ENCODE data around the gene TM2D3.

TM2D3 gene

DNA sequence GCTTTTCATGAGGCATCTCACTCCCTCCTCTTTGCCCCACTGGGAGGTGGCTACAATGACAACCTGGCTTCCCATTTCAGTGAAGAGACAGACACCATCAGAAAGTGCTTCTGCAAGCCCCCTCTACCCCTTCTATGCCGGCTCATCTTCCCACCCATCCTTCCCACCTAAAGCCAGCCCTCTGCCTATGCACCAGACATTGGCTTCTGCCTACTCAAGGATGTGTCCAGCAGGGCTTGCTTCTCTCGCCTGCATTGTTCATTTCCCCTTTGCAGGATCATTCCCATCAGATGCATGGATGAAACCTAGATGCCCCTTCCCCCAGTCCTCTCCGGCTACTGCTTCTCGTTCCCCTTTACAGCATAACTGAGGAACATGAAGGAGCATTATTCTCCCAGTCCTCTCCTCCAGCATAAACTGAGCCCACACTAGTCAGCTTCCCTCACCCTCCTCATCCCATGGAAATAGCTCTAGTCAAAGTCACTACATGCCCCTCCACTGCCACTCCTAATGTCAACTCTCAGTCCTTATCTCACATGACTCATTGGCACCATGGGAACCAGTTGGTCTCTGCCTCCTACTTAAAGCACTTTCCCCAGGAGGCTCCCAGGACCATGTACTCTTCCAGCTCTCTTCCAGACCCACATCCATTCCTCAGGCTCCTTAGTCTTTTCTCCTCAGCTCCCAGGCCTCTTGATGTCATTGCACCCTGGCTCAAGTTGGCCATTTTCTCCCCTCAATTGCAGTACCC lies 47.9 kb downstream of the TM2D3 start:
- no peak for DNase-seq (ENCODE audit: low spot score)

DNA sequence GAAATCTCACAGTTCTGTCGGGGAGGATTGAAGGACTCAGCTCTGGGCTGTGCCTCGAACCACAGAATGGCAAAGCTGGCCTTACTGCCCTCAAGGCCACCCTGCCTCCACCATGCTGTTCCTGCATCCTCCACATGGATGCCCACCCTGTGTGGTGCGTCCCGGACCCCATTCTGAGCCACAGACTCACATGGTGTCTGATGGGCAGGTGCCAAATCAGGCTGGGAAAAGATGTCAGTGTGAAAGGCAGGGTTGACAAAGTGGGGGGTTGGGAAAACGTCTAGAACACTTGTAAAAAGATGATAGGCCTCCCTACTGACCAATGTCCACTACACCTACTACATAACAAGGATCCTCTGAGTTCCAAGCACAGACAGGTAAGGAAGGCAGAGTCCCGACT lies 49.4 kb downstream of the TM2D3 start:
- DNase-seq (ENCODE audit: low spot score), result no peak

DNA sequence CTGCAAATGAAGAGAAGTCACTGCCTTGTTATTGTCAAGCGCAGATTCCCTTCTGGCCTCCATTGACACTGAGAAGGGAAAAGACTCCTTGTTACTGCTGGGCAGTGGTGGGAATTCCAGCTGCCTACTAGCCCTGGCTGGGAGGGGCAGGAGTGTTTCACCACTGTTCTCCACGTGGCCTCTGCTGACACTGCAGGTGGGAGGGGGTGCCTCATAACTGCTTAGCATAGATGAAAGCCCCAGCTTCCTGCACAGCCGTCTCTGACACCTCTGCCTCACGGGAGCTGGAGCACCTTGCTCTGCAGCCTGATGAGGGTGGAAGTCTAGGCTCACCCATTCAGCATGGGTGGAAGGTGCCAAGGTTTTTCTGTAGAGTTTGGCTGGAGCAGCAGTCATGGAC lies 52.1 kb downstream of the TM2D3 start:
- DNase-seq (ENCODE audit: low spot score), result no peak

DNA sequence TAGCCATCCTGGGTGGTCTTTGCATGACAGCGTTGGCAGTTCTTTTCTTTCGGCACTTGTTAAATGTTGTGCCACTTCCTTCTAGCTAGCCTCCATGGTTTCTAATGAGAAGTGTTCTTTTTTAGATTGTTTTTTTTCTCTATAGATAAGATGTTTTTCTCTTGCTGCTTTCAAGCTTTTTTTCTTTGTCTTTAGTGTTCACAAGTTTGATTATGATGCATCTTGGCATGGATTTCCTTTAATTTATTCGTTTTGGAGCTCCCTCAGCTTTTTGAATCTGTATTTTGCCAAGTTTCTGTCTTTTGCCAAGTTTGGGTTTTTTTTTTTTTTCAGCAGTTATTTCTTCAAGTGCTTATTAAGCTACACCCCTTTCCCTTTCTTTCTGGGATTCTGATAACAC lies 53.1 kb downstream of the TM2D3 start:
- DNase-seq (ENCODE audit: low spot score), result no peak

DNA sequence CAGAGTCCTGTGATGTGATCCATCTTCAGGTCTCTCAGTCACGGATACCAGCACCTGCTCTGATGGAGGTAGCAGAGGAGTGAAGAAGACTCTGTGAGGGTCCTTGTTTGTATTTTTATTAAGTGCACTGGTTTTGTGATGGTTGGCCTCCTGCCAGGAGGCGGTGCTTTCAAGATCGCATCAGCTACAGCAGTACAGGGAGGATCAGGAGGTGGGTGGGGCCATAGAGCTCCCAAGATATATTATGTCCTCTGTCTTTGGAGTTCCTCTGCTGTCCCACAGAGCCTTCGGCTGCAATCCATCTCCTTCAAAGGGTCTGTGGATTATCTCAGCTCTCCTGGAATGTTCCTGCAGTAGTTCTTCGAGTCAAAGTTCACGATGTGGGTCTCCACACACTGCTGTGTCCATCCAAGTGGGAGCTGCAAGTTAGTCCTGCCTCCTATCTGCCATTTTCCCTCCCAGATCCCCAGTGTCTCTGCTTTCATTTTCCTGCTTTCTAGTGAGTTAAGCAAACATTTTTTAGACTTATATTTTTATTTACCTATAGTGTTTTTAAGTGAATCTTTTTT lies 54.7 kb downstream of the TM2D3 start:
- DNase-seq (ENCODE audit: low spot score), result no peak

DNA sequence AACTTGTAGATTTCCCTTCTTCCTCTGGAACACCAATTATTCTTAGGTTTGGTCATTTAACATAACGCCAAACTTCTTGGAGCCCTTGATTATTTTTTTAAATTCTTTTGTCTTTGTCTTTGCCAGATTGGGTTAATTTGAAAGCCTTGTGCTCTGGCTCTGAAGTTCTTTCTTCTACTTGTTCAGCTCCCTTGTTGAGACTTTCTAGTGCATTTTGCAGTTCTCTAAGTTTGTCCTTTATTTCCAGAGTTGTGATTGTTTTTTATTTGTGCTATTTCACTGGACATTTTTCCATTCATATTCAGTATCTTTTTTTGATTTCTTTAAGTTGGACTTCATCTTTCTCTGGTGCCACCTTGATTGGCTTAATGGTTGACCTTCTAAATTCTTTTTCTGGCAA lies 55.5 kb downstream of the TM2D3 start:
- no peak for DNase-seq (ENCODE audit: low spot score)

All from activated CD4-positive, alpha-beta T cell treated with anti-CD3 and anti-CD28 coated beads, Interleukin-2, Interleukin-4, amounts not matched to agents 100 ng/mL and 50 ng/mL, durations not matched to agents 16 hours and 8 hours (primary cell).